A673 (cell line): ENCODE measurements around the gene EXTL1.

Experiments used
- EZH2 ChIP-seq: fragments of 200-600 bp; sonication (generic); IDR thresholded peaks from 2 replicates; pipeline ENCODE4 v1.6.1; 2017; ENCODE audit warnings: borderline replicate concordance, low read depth, mild to moderate bottlenecking, mixed read lengths, antibody characterized with exemption, low read length; ENCODE audit not compliant: poor library complexity, severe bottlenecking
- TF ChIP-seq, protein P1 (sequence below): fragments of 300-800, 200-600 bp; sonication (generic); conservative IDR thresholded peaks from 2 replicates; pipeline ENCODE4 v1.5.1; 2017; ENCODE audit warnings: low read depth, mild to moderate bottlenecking, antibody characterized with exemption, low read length, moderate library complexity, mixed read lengths

DNA sequence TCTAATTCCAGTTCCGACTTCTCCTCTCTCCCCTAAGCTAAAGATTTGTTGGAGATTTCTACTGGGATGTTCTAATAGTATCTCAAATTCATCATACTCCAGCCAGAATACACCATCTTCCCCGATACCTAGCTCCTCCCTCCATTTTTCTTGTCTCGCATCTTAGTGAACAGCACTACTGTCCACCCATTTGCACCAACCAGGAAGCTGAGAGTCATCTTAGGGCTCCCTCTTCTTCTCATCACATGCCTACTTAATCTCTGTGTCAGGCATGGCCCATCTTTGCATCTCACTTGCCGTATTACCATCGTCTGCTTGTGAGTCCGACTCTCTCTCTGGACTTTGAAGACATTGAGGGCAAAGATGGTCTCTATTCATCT, 49.4 kb downstream of the EXTL1 start:
- TF ChIP-seq, protein P1, sequence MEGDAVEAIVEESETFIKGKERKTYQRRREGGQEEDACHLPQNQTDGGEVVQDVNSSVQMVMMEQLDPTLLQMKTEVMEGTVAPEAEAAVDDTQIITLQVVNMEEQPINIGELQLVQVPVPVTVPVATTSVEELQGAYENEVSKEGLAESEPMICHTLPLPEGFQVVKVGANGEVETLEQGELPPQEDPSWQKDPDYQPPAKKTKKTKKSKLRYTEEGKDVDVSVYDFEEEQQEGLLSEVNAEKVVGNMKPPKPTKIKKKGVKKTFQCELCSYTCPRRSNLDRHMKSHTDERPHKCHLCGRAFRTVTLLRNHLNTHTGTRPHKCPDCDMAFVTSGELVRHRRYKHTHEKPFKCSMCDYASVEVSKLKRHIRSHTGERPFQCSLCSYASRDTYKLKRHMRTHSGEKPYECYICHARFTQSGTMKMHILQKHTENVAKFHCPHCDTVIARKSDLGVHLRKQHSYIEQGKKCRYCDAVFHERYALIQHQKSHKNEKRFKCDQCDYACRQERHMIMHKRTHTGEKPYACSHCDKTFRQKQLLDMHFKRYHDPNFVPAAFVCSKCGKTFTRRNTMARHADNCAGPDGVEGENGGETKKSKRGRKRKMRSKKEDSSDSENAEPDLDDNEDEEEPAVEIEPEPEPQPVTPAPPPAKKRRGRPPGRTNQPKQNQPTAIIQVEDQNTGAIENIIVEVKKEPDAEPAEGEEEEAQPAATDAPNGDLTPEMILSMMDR = no peak
- TF ChIP-seq EZH2 = no peak
